ENCODE measurements around the gene CLEC4G.
"Not testable (repeated sequence)": the region's sequence is repeated elsewhere in the genome, so short reads cannot be mapped to it uniquely, and the experiment has no call there.

CLEC4G gene

GRCh38 chr19:7746306-7746705, 14.4 kb upstream of the CLEC4G start:
- not testable (repeated sequence) for DNase-seq

DNA sequence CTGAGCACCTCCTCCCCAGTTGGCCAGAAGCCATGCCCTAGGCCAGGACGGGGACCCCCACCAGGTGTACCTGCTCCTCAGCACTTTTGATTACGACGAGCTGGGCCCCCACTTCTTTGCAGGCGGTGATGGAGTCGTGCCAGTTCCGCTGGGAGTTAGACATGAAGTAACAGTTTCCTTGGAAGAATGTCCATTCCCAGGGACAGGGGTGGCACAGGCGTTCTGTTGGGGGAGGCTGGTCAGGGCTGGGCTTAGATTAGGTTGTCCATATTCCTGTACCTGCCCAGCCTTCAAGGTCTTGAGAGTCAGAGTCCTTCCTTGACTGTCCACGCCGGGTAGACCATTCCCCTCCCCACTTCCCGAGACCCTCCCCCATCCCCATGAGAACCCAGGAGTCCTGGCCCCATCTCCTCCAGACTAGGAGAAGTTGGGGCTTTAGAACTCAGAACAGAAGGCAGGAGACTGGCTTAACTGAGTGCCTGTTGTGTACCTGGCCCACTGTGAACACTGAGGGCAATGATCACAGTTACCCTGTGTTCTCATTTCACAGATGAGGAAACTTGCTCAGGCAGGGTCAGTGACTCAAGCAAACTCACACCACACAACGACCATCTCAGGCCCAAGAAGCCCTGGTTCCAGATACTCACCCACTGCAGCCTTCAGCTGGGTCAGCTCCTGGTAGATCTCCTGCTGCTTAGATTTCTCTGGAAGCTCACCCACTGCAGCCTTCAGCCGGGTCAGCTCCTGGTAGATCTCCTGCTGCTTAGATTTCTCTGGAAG, 13.2 kb upstream of the CLEC4G start:
- no peak for DNase-seq

DNA sequence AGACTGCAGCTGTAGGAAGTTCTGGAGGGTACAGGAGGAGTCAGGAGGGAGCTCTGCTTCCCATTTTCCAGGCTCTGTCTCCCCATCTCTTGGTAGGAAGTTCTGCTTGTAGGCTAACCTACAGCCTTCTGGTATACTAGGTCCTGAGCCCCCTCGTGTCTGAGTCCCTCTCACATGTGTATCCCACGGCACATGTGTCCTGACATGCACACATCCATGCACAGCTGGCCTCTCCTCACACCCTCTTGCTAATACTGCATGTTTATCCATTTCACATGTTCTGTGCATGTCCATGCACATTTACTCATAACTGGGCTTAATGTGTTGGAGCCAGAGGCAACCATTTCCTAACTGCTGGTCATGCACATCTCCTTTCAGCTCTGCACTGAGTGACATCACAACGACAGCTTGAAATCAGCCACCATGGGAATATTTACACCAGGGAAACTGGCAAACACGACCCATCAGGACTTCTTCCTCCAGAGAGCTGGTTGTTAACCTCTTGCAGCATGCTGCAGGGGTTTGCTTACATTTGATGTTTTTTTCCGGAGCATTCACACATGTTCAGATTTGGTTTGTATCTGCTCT, 12.4 kb upstream of the CLEC4G start:
- no peak for DNase-seq

GRCh38 chr19:7743425-7743841, 11.5 kb upstream of the CLEC4G start:
- DNase-seq, result no peak

- no peak for DNase-seq
These were observed 11.1 kb upstream of the CLEC4G start for GRCh38 chr19:7742991-7743390.

DNA sequence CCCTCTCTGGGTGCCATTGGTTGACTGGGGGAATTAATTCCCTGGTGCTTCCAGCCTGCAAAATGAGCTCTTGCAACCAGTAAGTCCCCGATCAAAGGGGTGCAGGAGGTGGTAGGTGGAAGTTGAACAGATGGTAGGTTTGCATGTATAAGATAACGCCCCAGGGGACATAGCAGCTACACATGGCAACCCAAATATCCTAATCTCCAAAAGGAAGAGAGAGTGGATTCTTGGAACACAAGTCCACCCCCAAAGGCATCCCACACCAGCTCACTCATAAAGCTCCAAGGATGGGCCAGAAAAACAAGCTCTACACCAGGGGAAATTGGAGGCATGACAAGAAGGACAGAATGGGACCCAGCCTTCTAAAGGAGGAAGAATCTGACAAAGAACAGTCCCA, 10.7 kb upstream of the CLEC4G start:
- no peak for DNase-seq

GRCh38 chr19:7740682-7741054, 8.8 kb upstream of the CLEC4G start:
- no peak for DNase-seq

DNA sequence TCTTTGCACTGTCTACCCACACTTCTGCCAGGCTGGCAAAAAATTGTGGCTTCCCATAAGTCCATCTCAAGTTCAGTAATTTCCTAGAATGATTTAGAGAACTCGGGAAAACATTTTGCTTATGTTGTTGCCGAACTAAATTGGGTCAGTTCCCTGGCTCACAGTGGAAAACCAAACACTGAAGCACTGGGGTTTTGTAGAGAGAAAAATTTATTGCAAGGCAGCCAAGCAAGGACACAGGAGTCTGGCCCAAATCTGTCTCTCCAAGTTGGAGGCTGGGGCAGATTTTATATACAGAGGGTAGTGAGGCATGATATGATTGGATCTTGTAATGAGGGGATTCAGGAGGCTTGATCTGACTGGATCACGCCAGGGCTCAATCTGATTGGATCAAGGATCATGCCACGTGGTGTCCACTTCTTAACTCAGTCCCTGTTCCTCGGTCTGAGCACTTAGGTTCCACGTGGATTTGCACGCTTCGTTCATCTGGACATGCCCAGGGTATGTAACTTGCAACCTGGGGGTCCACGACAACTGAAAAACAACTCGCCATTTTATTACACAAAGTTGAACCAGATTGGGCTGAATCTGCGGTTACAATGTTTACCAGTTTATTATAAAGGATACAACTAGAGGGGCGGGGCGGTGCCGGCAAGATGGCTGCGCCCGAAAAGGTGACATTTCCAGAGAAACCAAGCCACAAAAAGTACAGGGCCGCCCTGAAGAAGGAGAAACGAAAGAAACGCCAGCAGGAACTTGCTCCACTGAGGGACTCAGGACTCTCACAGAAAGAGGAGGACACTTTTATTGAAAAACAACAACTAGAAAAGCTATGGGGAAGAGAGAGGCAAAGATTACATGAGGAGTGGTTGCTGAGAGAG, 8.1 kb upstream of the CLEC4G start:
- no peak for DNase-seq

DNA sequence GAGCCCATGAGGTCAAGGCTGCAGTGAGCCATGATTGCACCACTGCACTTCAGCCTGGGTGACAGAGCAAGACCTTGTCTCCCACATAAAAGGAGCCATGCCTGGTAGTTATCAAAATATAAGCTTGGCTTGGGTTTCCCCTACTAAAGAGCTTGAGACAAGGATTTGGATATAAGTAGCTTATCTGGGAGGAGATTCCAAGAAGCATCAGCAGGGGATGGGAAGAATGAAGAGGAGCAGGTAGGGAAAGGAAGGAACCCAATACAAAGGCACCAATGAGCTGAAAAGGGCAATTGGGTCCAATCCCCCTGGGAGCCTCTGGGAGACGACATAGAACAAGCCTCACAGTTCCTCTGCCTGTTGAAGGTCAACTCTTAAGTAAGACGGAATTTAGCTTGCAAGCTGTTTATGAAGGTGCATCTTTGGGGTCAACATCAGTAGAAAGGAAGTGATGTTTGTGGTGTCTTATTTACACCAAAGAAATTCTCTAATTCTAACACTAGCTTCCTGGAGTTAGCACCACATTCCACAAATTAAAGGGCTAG, 7.4 kb upstream of the CLEC4G start:
- no peak for DNase-seq

DNA sequence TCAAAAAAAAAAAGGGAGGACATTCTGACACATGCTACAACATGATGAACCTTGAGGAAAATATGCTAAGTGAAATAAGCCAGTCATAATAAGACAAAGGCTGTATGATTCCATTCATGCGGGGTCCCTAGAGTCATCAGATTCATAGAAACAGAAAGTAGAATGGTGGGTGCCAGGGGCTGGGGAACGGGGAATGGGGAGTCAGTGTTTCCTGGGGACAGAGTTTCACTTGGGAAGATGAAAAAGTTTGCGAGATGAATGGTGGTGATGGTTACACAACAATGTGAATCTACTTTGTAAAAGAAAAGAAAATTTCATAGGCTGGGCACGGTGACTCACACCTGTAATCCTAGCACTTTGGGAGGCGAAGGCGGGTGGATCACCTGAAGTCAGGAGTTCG, 6.1 kb upstream of the CLEC4G start:
- no peak for DNase-seq

DNA sequence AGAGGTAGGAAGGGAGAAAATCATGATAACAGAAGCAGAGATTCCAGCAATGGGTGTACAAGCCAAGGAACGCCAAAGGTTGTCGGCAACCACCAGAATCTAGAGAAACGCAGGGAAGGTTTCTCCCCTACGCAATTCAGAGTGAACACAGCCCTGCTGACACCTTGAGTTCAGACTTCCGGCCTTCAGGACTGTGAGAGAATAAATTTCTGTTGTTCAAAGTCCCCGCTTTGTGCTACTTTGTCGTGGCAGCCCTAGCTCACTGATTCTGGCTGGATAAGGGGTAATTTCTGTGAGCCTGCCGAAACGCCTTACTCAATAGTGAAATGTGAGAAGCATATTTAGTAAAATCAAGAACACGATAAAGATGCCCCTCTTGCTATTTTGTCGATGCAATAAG, 5.3 kb upstream of the CLEC4G start:
- no peak for DNase-seq

- DNase-seq, result no peak
These were observed 4.2 kb upstream of the CLEC4G start for GRCh38 chr19:7736148-7736547.

- DNase-seq, result no peak
These were observed 2.6 kb upstream of the CLEC4G start for GRCh38 chr19:7734220-7735203.

DNA sequence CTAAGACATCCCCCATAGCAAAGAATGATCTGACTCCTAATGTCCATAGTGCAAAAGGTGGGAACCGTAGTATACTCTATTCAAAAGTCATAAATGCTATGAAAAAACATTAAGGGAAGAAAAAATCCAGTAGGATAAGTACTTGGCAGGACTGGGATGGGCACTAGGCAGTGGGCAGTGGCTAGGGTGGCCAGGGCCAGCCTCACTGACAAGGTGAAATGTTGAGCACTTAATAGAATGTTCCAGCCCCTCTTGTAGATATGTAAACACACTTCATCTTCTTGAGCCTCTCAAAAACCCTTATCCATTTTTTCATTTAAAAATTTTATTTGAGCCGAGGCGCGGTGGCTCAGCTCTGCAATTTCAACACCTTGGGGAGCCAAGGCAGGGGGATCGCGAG, 1.5 kb upstream of the CLEC4G start:
- no peak for DNase-seq

DNA sequence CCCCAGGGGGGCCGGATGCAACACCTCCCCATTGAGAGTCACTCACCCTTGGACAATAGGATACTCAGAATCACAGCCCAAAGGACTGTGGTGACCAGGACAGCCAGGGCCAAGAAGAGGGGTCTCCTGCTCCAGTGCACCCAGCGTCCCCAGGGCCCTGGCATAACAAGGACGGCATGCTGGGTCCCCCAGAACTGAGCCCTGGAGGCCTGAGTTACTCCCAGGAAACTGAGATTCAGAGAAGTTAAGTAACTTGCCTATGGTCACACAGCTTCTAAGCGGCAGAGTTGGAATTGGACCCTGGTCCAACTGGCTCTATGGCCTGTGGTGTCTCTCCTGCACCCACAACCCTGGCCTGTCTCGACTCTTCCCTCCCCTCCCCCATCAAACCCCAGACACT, 295 bp downstream of the CLEC4G start:
- no peak for DNase-seq

GRCh38 chr19:7731218-7731595, 703 bp downstream of the CLEC4G start:
- no peak for DNase-seq

DNA sequence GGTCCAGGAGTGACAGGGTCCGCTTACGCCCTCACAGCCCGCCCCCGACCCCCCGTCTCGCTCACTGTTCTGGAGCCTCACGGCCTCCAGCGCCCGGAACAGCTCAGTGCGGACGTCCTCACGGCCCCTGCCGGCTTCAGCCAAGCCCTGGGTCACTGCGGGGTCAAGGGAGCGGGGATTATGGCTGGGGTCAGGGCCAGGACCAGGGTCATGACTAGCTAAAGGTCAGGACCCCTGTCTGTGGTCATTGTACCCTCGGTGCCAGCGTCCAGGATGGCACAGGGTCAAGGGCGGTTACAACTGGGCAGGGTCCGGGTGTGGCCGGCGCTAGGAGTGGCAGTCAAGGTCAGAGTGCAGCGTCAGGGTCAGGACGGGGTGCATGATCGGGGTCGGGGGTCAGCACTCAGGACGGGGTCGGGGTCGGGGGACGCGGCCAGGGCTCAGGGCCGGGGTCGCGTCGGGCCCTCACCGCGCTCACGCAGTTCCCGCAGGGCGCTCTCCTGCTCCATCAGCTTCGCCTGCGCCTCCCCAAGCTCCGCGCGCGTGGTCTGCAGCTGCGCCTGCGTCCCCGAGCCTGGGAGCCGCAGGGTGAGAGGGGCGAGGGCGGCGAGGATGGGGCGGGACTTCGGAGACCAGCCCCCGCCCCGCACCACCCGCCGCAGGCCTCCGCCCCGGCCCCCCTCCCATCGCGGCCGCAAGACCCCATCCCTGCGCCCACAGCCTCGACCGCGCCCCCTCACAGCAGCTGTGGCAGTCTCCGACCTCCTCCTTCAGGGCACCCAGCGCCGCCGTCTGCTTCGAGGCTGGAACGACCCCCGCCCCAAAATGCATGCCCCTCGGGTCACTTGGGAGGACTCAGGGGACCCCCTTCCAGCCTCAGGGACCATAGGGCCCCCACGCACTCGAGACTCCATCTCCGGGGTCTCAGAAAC, 1.4 kb downstream of the CLEC4G start:
- no peak for DNase-seq

DNA sequence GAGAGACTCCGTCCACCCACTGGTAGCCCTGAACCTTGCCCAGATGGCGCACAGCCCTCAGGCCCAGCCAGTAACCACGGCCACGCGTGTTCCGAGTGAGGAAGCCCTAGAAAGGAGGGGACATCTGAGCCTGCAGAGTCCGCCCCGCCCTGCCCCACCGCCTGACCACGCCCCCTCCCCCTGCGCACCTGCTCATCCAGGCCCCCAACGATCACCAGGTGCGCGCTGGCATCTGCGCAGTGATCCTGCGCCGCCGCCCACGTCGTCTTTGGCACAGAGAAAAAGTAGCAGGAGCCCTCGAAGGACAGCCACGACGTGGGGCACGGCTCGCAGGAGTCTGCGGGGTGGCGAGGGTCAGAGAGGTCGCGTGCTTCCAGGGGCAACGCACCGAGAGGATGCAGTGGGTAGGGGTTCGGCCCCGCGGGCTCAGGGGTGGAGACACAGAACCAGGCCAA, 2.1 kb downstream of the CLEC4G start:
- no peak for DNase-seq

DNA sequence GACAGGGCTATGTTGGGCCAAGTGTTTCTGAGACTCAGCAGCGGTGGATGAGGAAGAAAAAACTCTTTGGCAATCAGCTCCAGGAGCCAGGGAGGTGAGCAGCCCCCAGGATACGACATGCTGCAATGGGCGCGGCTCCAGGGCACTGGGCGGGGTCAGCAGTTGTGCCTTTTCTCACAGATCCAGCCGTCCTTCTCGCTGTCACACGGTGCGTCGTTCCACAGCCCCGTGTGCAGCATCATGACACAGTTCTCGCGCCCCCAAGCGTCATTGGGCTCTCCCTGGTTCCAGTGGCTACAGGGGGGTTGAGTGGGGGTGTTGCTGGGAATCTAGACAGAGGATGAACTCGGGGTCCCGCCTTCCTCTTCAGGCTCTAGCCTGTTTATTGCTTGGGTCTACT, 2.7 kb downstream of the CLEC4G start:
- no peak for DNase-seq

DNA sequence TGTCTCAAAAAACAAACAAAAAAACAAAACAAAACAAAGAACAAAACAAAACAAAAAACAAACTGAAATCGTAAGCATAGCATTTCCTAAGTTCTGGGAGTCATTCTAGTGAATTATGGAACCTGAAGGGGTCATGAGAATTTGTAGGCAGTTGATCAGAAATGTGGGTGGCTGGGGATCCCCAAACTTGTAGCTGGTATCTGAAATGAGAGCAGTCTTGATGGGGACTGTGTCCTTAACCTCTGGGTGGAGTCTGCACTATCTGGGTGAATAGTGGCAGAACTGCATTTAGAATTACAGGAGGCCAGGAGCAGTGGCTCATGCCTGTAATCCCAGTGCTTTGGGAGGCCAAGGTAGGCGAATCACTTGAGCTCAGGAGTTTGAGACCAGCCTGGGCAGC, 6.1 kb downstream of the CLEC4G start:
- DNase-seq, result no peak

DNA sequence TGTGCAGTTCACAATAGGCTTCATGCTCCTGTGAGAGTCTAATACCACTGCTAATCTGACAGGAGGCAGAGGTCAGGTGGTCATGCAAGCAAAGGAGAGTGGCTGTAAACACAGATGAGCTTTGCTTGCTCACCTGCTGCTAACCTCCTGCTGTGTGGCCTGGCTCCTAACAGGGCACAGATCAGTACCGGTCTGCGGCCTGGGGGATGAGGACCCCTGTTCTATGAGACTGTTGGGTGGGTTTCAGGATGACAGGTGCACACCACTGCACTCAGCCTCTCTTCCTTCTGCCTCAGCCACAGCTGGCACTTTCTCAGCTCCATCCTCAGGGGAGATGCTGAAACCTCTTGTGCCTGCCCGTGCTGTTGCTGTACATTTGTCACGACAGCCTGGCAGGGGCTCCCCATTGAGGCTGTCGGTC, 9.7 kb downstream of the CLEC4G start:
- no peak for DNase-seq

All from stimulated activated CD4-positive, alpha-beta T cell treated with anti-CD3 and anti-CD28 coated beads, Interleukin-4, amount 100 ng/mL, for 4 hours (primary cell).